K562 (cell line): ENCODE results near the gene DTX3. TPM values are rescaled to one million over a fixed set of nuclear protein-coding genes. Genes with fewer than 3 reads are reported as not detected.

Experiments
- ATF7 ChIP-seq: fragments of 450-650 bp; IDR thresholded peaks from 2 replicates; pipeline ENCODE4 v1.7.1; 2014; ENCODE audit warnings: mild to moderate bottlenecking, moderate library complexity
- BHLHE40 ChIP-seq: IDR thresholded peaks from 2 replicates; pipeline ENCODE4 v1.6.1; 2011; ENCODE audit warnings: low read length, improper control_type of control experiment
- CBX8 ChIP-seq: fragments of 200-600 bp; sonication (generic); IDR thresholded peaks from 2 replicates; pipeline ENCODE4 v1.6.1; 2012; ENCODE audit warnings: borderline replicate concordance, mixed run types, low read depth, mild to moderate bottlenecking, moderate library complexity, mixed read lengths, low read length, control low read depth, inconsistent platforms; ENCODE audit not compliant: poor library complexity, severe bottlenecking; ENCODE audit errors: extremely low read depth
- ELF1 ChIP-seq: fragments of 200-800 bp; sonication (Bioruptor generic); IDR thresholded peaks from 2 replicates; pipeline ENCODE4 v1.6.1; 2016; ENCODE audit warnings: missing genetic modification characterization, missing compliant biosample characterization
- ESRRA ChIP-seq: fragments of 450-650 bp; IDR thresholded peaks from 2 replicates; pipeline ENCODE4 v1.6.1; 2014; ENCODE audit warnings: low read depth, mild to moderate bottlenecking, moderate library complexity, borderline replicate concordance
- ETV5 ChIP-seq: sonication (generic); formaldehyde crosslinking; IDR thresholded peaks from 2 replicates; pipeline ENCODE4 v1.4.0; 2020; ENCODE audit warnings: low read depth, mild to moderate bottlenecking, missing genetic modification reagents
- MYNN ChIP-seq, 2 experiments: sonication (generic); formaldehyde crosslinking in 1 of 2; IDR thresholded peaks; 2 replicates each; pipeline versions ENCODE4 v1.5.0 to v1.6.1; 2016 to 2020; ENCODE audit warnings: antibody characterized with exemption in 1 of 2, missing genetic modification reagents in 1 of 2
- PHB2 ChIP-seq: fragments of 450-650 bp; IDR thresholded peaks from 2 replicates; pipeline ENCODE4 v1.6.1; 2017; ENCODE audit warnings: low read depth
- SMAD2 ChIP-seq: fragments of 150-350 bp; IDR thresholded peaks from 2 replicates; pipeline ENCODE4 v1.6.1; 2014; ENCODE audit warnings: low read depth, mild to moderate bottlenecking, low read length
- SMARCA4 ChIP-seq: fragments of 450-650 bp; IDR thresholded peaks from 2 replicates; pipeline ENCODE4 v1.6.1; 2016
- SMC3 ChIP-seq: conservative IDR thresholded peaks from 2 replicates; pipeline ENCODE4 v1.6.1; 2011; ENCODE audit warnings: low read depth, low read length, improper control_type of control experiment; ENCODE audit not compliant: insufficient read depth
- TARDBP ChIP-seq: fragments of 450-650 bp; IDR thresholded peaks from 2 replicates; pipeline ENCODE4 v1.6.1; 2016
- ZBTB17 ChIP-seq: fragments of 450-650 bp; formaldehyde crosslinking; IDR thresholded peaks from 2 replicates; pipeline ENCODE4 v1.4.0; 2020; ENCODE audit warnings: mild to moderate bottlenecking
- ZC3H11A ChIP-seq: IDR thresholded peaks from 2 replicates; pipeline ENCODE4 v1.6.1; 2012; ENCODE audit warnings: low read depth, low read length, improper control_type of control experiment
- ZNF184 ChIP-seq: sonication (generic); formaldehyde crosslinking; IDR thresholded peaks from 2 replicates; pipeline ENCODE4 v1.5.0; 2020; ENCODE audit warnings: missing genetic modification reagents
- ZNF57 ChIP-seq: fragments of 450-650 bp; formaldehyde crosslinking; IDR thresholded peaks from 2 replicates; pipeline ENCODE4 v1.4.0; 2020; ENCODE audit warnings: mild to moderate bottlenecking, moderate library complexity
- ZNF589 ChIP-seq: fragments of 200-800 bp; sonication (Bioruptor generic); IDR thresholded peaks from 2 replicates; pipeline ENCODE4 v1.6.1; 2016; ENCODE audit warnings: low read depth, missing genetic modification characterization, missing compliant biosample characterization
- ZNF76 ChIP-seq: fragments of 250-450 bp; sonication (Bioruptor Pico); IDR thresholded peaks from 2 replicates; pipeline ENCODE4 v1.4.0; 2020; ENCODE audit warnings: mild to moderate bottlenecking, moderate library complexity, borderline replicate concordance
- ZNF785 ChIP-seq: fragments of 250-450 bp; sonication (Bioruptor Pico); IDR thresholded peaks from 2 replicates; pipeline ENCODE4 v1.4.0; 2020; ENCODE audit warnings: mild to moderate bottlenecking
- polyA plus RNA-seq, 8 experiments: library from polyadenylated mRNA; depleted of rRNA in 4 of 8; stranded (reverse) in 5 of 8; unstranded in 3 of 8; fragments of >200 nt; fragmentation: Nextera tagmentation in 2 of 8; fragmentation: Illumina TruSeq in 1 of 8; extraction: Ambion mirVana in 2 of 8; extraction: Trizol in 1 of 8; gene quantifications; 2 replicates each; pipeline versions ENCODE4 v1.2.1 to v1.2.3, GENCODE V29; 2011 to 2014; ENCODE audit warnings: inconsistent platforms in 1 of 8, missing spikeins in 1 of 8
- total RNA-seq, 7 experiments: library from RNA; depleted of rRNA in 6 of 7; stranded (reverse); fragments of >200 nt in 6 of 7; fragmentation: Illumina TruSeq in 2 of 7; extraction: Trizol in 2 of 7; gene quantifications; 2 replicates each; pipeline versions ENCODE4 v1.2.1 to v1.2.3, GENCODE V29; 2011 to 2021; ENCODE audit warnings: low replicate concordance in 1 of 7
- TF ChIP-seq, protein P1 (sequence below): sonication (generic); formaldehyde crosslinking; IDR thresholded peaks from 2 replicates; pipeline ENCODE4 v1.8.0; 2022; ENCODE audit warnings: mild to moderate bottlenecking, missing genetic modification reagents
- TF ChIP-seq, protein P2 (sequence below): sonication (generic); formaldehyde crosslinking; IDR thresholded peaks from 2 replicates; pipeline ENCODE4 v1.8.0; 2022; ENCODE audit warnings: missing genetic modification reagents, mild to moderate bottlenecking, borderline replicate concordance
- TF ChIP-seq, protein P3 (sequence below): sonication (generic); formaldehyde crosslinking; IDR thresholded peaks from 2 replicates; pipeline ENCODE4 v1.8.0; 2023; ENCODE audit warnings: mild to moderate bottlenecking, missing genetic modification reagents

DTX3 gene
- total and polyA plus RNA-seq, 9 of the 15 experiments (the other 6 are each of a cell fraction or from before 2014, with no cell fraction given) = 0.03 to 0.09 (median 0.06) TPM; not detected in 6

DNA sequence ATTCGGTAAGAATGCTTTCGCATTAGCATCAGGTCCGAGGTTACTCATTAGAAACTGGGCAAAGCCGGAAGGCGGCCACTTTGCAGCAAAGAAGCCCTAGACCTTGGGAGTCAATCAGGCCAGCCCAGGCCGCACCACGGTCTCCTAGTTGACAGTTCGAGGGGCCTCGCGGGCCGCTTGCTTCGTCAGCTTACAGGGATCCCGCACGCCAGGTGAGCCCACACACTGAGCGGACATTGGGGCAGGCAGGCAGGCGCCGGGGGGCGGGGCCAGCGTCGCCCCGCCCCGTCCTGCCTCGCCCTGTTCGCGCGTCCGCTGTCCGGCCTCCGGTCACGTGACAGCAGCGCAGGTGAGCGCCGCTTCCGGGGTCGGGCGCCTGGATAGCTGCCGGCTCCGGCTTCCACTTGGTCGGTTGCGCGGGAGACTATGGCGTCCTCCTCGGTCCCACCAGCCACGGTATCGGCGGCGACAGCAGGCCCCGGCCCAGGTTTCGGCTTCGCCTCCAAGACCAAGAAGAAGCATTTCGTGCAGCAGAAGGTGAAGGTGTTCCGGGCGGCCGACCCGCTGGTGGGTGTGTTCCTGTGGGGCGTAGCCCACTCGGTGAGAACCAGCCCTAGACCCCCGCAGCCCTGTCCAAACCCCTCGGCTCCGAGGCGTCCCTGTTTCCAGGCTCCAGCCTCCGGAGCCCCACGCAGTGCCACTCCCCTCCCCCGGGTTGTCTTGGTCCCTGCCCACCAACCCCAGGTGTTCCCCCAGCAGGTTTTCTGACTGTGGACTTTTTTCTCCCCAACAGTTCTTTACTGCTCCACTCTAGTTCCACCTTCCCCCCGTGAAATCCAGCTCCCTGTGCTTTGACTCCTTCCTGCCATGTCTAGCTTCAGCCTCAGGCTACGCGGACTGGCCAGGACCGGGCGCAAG lies 13.5 kb upstream of the DTX3 start, which contains the start of gene PIP4K2C (continued):
- no peak for TF ChIP-seq CBX8
- TF ChIP-seq SMARCA4 = no peak
- TF ChIP-seq ZNF76 (CRISPR knock-in tag) = no peak
- no peak for TF ChIP-seq SMC3
- no peak for TF ChIP-seq ZC3H11A
- no peak for TF ChIP-seq ZNF785
- no peak for TF ChIP-seq TARDBP
- TF ChIP-seq, protein P1, sequence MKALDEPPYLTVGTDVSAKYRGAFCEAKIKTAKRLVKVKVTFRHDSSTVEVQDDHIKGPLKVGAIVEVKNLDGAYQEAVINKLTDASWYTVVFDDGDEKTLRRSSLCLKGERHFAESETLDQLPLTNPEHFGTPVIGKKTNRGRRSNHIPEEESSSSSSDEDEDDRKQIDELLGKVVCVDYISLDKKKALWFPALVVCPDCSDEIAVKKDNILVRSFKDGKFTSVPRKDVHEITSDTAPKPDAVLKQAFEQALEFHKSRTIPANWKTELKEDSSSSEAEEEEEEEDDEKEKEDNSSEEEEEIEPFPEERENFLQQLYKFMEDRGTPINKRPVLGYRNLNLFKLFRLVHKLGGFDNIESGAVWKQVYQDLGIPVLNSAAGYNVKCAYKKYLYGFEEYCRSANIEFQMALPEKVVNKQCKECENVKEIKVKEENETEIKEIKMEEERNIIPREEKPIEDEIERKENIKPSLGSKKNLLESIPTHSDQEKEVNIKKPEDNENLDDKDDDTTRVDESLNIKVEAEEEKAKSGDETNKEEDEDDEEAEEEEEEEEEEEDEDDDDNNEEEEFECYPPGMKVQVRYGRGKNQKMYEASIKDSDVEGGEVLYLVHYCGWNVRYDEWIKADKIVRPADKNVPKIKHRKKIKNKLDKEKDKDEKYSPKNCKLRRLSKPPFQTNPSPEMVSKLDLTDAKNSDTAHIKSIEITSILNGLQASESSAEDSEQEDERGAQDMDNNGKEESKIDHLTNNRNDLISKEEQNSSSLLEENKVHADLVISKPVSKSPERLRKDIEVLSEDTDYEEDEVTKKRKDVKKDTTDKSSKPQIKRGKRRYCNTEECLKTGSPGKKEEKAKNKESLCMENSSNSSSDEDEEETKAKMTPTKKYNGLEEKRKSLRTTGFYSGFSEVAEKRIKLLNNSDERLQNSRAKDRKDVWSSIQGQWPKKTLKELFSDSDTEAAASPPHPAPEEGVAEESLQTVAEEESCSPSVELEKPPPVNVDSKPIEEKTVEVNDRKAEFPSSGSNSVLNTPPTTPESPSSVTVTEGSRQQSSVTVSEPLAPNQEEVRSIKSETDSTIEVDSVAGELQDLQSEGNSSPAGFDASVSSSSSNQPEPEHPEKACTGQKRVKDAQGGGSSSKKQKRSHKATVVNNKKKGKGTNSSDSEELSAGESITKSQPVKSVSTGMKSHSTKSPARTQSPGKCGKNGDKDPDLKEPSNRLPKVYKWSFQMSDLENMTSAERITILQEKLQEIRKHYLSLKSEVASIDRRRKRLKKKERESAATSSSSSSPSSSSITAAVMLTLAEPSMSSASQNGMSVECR (CRISPR knock-in tag) = peak; percentile 83; the same call in 1 of the 2 replicates
- TF ChIP-seq ZNF589 (CRISPR knock-in tag) = no peak
- 0 out of 2 replicates have a peak, but pooled peaks have one; percentile 32 for TF ChIP-seq ZBTB17 (CRISPR knock-in tag)
- TF ChIP-seq, protein P2, sequence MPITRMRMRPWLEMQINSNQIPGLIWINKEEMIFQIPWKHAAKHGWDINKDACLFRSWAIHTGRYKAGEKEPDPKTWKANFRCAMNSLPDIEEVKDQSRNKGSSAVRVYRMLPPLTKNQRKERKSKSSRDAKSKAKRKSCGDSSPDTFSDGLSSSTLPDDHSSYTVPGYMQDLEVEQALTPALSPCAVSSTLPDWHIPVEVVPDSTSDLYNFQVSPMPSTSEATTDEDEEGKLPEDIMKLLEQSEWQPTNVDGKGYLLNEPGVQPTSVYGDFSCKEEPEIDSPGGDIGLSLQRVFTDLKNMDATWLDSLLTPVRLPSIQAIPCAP = no peak
- peak; percentile 95 for TF ChIP-seq BHLHE40
- no peak for TF ChIP-seq MYNN (IDR thresholded peaks at IDR 0.05)
- TF ChIP-seq MYNN (CRISPR knock-in tag; IDR thresholded peaks at IDR 0.05) = no peak
- TF ChIP-seq SMAD2 = no peak
- TF ChIP-seq ETV5 (CRISPR knock-in tag) = peak; percentile 84; the same call in 1 of the 2 replicates
- no peak for TF ChIP-seq ZNF57 (CRISPR knock-in tag)
- TF ChIP-seq ELF1 = peak; percentile 96
- TF ChIP-seq ESRRA = no peak
- no peak for TF ChIP-seq ZNF184 (CRISPR knock-in tag)
- TF ChIP-seq PHB2 = no peak
- TF ChIP-seq, protein P3, sequence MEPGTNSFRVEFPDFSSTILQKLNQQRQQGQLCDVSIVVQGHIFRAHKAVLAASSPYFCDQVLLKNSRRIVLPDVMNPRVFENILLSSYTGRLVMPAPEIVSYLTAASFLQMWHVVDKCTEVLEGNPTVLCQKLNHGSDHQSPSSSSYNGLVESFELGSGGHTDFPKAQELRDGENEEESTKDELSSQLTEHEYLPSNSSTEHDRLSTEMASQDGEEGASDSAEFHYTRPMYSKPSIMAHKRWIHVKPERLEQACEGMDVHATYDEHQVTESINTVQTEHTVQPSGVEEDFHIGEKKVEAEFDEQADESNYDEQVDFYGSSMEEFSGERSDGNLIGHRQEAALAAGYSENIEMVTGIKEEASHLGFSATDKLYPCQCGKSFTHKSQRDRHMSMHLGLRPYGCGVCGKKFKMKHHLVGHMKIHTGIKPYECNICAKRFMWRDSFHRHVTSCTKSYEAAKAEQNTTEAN (CRISPR knock-in tag) = no peak; the same call in 1 of the 2 replicates
- peak; percentile 51; the same call in 1 of the 2 replicates for TF ChIP-seq ATF7
